DMS 273 treated with DMSO at 0.1 percent for 48 hours (cell line): ENCODE measurements around the gene HSPA4.
"Not testable (repeated sequence)": the region's sequence is repeated elsewhere in the genome, so short reads cannot be mapped to it uniquely, and the experiment has no call there.

Source experiments
- DNase-seq: peaks from one replicate; lab custom pipeline; 2025; lab: John Stamatoyannopoulos, UW

Gene HSPA4

DNA sequence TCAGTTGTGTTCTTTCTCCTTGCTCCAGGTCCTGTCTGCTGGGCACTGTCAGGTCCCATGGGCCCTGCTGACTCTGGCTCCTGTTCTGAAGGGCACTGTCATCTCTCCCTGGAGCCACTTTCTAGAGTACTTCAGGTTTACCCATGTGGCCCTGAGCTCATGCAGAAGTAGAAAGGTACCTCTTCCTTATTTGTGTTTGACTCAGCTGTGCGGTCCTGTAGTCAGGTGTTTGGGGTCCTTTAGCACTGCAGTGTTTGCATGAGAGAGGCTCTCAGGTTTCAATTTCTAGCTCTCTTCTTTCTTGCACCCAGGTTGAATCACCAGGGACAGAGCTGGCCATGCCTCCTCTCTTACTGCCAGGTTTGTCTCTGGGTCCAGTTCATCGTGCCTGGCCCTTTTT is 71.5 kb downstream of the HSPA4 start:
- no peak for DNase-seq

DNA sequence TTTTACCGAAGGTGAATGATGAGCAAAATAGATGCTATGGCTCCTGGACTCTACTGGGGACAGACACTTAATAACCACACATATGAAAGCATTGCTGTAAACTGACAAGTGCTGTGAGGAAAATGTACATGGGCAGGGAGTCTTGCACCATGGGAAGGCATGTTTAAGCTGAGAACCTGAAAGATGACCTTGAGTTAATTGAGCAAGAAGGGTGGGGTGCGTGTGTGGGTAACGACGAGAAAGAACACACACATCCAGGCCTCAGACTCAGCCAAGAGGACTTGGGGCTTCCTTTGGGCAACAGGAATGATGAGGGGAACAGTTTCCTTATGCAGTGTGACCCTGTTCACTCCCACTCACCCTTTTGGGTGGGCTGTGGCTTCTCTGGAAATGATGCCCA is 73.1 kb downstream of the HSPA4 start:
- no peak for DNase-seq

DNA sequence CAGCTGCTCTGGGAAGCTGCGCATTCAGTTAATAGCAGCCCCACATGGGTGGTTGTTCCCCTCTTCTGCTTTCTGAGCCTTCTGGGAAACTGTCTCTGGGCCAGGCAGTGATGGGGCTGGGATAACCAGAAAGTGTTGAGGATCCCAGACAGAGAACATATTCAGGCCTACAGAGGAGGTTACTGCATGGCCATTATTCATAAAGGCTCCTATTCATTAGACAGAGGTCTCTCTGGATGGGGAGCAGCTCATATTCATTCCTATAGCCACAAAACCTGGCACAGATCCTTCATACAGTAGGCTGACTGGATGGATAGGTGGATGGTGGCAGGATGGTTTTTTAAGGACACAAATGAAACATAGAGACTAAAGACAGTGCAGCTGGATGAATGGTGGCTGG is 76.3 kb downstream of the HSPA4 start:
- DNase-seq: no peak

- DNase-seq: no peak
Measured at GRCh38 chr5:133129289-133129688, 77.5 kb downstream of the HSPA4 start.

DNA sequence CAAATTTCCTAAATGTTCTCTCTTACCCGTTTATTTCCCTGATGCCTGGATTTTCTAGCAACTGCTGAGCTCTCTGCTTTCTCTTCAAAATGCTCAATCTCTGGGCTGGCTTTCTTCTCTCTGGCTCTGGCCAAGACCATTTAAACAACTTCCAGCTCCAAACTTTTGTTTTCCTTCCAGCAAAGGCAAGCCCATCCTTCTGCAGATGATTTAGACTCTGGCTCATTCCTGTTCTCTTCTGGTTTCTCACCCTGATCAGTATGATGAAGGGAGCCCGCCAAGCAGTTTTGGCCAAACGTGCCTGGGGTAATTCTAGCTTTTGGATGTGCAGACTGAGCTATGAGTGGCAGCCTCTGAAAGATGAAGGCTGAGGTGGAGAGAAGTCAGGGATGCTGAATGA is 78.1 kb downstream of the HSPA4 start:
- DNase-seq: no peak

DNA sequence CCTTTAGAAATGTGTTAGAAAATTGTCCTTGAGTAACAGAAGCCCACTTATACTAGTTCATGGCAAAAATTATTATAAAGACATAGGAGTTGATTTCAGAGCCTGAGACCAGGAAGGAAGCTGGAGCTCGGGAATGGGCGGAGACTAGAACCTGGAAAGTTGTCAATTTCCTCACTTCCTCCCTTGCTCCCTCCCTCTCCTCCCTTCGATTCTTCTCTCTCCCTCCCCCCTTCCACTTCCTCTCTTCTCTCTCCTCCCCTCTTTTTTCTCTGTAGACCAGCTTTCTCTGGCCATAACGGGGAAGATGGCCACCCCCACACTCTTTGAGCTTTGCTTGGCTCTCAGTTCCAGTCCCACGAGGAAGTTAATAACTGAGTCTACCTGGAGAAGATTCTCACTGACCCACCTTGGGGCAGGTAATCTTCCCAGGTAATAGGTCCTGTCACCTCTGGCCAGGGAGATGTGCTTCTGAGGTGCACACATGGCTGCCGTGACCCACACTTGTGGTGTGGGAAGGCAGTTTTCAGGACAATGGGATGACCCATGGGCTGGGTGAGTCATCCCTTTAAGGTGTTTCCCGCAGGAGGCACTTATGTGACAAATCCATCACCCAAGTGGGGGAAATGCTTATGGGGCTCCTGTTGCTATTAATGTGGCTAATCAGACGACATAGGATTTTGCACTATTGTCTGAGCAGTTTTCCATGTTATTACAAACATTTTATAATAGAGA is 78.7 kb downstream of the HSPA4 start:
- no peak for DNase-seq

DNA sequence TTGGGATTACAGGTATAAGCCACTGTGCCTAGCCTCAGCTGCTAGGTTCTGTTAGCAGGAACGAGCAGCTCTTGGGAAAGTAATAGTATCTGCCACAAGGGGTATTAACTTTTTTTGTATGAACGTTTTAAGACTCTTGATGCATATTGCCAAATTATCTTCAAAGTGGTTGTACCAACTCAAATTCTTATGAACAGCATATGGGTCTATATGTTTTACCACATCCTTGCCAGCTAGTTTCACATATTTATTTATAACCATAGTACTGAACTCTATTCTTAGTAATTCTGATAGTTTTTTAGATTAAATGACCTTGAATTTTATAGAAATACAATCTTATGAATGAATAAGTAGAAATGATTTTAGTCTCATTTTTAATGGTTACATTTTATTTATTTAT is 80.9 kb downstream of the HSPA4 start:
- no peak for DNase-seq

DNA sequence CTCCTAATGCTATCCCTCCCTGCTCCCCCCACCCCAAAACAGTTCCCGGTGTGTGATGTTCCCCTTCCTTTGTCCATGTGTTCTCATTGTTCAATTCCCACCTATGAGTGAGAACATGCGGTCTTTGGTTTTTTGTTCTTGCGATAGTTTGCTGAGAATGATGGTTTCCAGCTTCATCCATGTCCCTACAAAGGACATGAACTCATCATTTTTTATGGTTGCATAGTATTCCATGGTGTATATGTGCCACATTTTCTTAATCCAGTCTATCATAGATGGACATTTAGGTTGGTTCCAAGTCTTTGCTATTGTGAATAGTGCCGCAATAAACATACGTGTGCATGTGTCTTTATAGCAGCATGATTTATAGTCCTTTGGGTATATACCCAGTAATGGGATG is 81.4 kb downstream of the HSPA4 start:
- not testable (repeated sequence) for DNase-seq

GRCh38 chr5:133136890-133137289 is 85.1 kb downstream of the HSPA4 start:
- DNase-seq: not testable (repeated sequence)

GRCh38 chr5:133140311-133140710 is 88.5 kb downstream of the HSPA4 start:
- DNase-seq: no peak

GRCh38 chr5:133141746-133142145 is 89.9 kb downstream of the HSPA4 start:
- no peak for DNase-seq

DNA sequence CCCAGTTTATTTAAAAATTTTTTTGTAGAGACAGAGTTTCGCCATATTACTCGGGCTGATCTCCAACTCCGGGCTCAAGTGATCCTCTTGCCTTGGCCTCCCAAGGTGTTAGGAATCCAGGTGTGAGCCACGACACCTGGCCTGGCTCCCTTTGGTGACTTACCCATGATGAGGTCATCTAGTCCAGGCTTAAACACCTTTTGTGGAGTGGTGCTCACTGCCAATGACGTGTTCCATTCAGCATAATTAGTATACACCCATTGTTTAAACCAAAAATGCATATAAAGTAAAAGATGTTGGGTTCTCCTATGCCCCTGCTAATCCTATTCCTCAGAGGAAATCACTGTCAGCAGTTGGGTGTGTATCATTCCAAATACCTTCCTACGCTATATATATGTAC is 91.0 kb downstream of the HSPA4 start:
- no peak for DNase-seq

DNA sequence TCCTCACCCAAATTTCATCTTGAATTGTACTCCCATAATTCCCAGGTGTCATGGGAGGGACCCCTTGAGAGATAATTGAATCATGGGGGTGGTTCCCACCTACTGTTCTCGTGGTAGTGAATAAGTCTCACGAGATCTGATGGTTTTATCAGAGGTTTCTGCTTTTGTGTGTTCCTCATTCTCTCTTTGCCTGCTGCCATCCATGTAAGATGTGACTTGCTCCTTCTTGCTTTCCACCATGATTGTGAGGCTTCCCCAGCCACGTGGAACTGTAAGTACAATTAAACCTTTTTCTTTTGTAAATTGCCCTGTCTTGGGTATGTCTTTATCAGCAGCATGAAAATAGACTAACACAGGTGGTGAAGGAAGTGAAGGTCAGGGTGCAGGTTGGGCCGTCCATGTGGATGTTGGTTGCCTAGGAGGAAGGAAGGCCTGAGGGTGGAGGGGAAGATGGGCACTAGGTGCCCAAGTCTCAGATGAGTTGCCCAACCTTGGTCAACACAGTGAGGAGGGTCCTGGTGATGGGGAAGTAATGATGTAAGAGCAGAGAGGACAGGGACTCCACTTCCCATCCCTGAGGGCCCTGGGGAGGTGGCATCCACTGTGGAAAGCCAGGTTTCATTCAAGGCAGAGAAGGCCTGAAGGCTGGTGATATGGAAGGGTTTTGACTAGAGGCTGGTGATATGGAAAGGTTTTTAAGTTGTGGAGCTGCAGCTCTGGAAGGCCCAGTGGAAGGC is 92.6 kb downstream of the HSPA4 start:
- no peak for DNase-seq

- DNase-seq: no peak
Measured at GRCh38 chr5:133145436-133146170, 93.8 kb downstream of the HSPA4 start.

GRCh38 chr5:133147411-133147810 is 95.6 kb downstream of the HSPA4 start:
- DNase-seq: no peak

GRCh38 chr5:133147815-133148567 is 96.2 kb downstream of the HSPA4 start:
- DNase-seq: no peak

DNA sequence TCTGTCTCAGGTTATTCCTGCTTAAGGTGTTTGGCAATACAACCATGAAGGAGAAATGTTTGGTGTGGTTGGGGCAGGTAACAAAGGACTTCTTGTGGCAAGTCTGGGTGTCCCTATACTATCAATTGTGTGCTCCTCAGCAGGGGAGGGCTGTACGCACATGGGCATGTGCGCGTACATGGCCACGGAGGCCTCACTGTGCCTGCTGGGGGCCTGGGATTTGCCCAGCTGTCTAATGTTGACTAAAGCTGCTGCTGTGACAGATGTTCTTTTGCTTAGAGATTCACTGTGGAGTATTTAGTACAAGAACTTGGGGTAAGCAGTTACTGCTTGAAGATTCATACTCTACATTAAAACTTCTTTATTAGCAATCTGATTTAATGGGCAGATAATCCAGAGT is 97.5 kb downstream of the HSPA4 start:
- DNase-seq: peak; percentile 80

GRCh38 chr5:133150909-133151544 is 99.2 kb downstream of the HSPA4 start:
- DNase-seq: no peak

GRCh38 chr5:133154274-133155075 is 102.7 kb downstream of the HSPA4 start:
- no peak for DNase-seq

GRCh38 chr5:133155326-133155969 is 103.6 kb downstream of the HSPA4 start:
- peak; percentile 28 for DNase-seq
